Sigmoid colon (tissue), 4 donors: Measurements from ENCODE around the gene SZT2.

Source experiments
- POLR2A ChIP-seq, 2 donors: fragments of 450-650 bp; IDR thresholded peaks; one replicate each; pipeline ENCODE4 v1.6.1; 2016; ENCODE audit warnings: antibody characterized with exemption in 2 of 2, mild to moderate bottlenecking in 2 of 2, moderate library complexity in 2 of 2
- POLR2AphosphoS5 ChIP-seq, 4 donors: sonication (generic); formaldehyde crosslinking; IDR thresholded peaks; one replicate each; pipeline ENCODE4 v1.6.1; 2017; ENCODE audit warnings: antibody characterized with exemption in 4 of 4
- TF ChIP-seq, protein P1 (sequence below), 4 experiments: fragments of 450-650 bp in 3 of 4; fragments of 200-600 bp in 1 of 4; IDR thresholded peaks; one replicate each; pipeline ENCODE4 v1.5.1; 2016 to 2019; ENCODE audit warnings: antibody characterized with exemption in 4 of 4, mild to moderate bottlenecking in 3 of 4, moderate library complexity in 2 of 4

DNA sequence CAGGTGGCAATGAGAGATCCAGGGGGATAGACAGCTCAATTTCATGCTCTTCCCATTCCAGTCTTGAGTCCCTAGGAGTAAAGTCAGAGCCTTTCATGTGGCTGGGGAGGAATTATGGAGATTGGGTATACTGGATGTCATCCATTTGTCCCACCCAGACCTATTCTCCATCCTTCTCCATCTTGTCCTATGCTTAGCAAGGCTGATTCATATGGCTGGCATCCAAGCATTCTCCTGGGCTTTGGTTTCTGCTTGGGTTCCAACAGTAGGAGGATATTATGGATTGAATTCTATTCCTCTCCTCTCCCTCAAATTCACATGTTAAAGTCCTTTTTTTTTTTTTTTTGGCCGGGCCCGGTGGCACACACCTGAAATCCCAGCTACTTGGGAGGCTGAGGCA lies 34.8 kb upstream of the SZT2 start:
- TF ChIP-seq POLR2AphosphoS5 (IDR thresholded peaks at IDR 0.05) (no peak), POLR2A (IDR thresholded peaks at IDR 0.05) (no peak)
- TF ChIP-seq, protein P1, sequence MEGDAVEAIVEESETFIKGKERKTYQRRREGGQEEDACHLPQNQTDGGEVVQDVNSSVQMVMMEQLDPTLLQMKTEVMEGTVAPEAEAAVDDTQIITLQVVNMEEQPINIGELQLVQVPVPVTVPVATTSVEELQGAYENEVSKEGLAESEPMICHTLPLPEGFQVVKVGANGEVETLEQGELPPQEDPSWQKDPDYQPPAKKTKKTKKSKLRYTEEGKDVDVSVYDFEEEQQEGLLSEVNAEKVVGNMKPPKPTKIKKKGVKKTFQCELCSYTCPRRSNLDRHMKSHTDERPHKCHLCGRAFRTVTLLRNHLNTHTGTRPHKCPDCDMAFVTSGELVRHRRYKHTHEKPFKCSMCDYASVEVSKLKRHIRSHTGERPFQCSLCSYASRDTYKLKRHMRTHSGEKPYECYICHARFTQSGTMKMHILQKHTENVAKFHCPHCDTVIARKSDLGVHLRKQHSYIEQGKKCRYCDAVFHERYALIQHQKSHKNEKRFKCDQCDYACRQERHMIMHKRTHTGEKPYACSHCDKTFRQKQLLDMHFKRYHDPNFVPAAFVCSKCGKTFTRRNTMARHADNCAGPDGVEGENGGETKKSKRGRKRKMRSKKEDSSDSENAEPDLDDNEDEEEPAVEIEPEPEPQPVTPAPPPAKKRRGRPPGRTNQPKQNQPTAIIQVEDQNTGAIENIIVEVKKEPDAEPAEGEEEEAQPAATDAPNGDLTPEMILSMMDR (IDR thresholded peaks at IDR 0.05): no peak
